A673 (cell line): ENCODE results near the gene NR1I2. TPM values are rescaled to one million over a fixed set of nuclear protein-coding genes. Genes with fewer than 3 reads are reported as not detected.

Source experiments
- BruUV-seq: library from RNA; stranded (reverse); fragments of 400-500 nt; replicated peaks from 2 replicates; lab custom pipeline; 2021; lab: Mats Ljungman, UMichigan
- CTCF ChIA-PET: fragments of 300-600 bp; sonication (Branson Sonifier 250); formaldehyde crosslinking; loops from one replicate; lab custom pipeline; 2022; ENCODE audit warnings: antibody characterized with exemption; lab: Charles Lee
- POLR2A ChIA-PET: fragments of 300-600 bp; sonication (Branson Sonifier 250); formaldehyde crosslinking; loops from one replicate; lab custom pipeline; 2022; ENCODE audit warnings: antibody characterized with exemption; ENCODE audit not compliant: low non-redundant PET; lab: Charles Lee
- DNase-seq: peaks from one replicate; pipeline ENCODE4 v3.0.0-alpha.2; 2015; ENCODE audit warnings: low spot score
- H3K27ac ChIP-seq: fragments of 200-600 bp; sonication (generic); 2 replicates; pipeline ENCODE4 v1.5.1; 2016; ENCODE audit warnings: mixed run types, low read depth, mild to moderate bottlenecking, mixed read lengths, antibody characterized with exemption, low read length; ENCODE audit not compliant: poor library complexity, severe bottlenecking
- H3K27me3 ChIP-seq: fragments of 200-600 bp; sonication (generic); replicated peaks from 2 replicates; pipeline ENCODE4 v1.6.1; 2017; ENCODE audit warnings: mixed run types, low read depth, mild to moderate bottlenecking, mixed read lengths, antibody characterized with exemption, low read length; ENCODE audit not compliant: insufficient read depth, poor library complexity
- H3K36me3 ChIP-seq: fragments of 200-600 bp; sonication (generic); 2 replicates; pipeline ENCODE4 v1.6.1; 2016; ENCODE audit warnings: mixed run types, mild to moderate bottlenecking, mixed read lengths, antibody characterized with exemption, low read length; ENCODE audit not compliant: insufficient read depth, poor library complexity, severe bottlenecking
- H3K4me1 ChIP-seq: fragments of 200-600 bp; sonication (generic); 2 replicates; pipeline ENCODE4 v1.6.1; 2017; ENCODE audit warnings: mixed run types, mild to moderate bottlenecking, mixed read lengths, antibody characterized with exemption, low read length; ENCODE audit not compliant: insufficient read depth, poor library complexity, severe bottlenecking
- H3K4me3 ChIP-seq: fragments of 200-600 bp; sonication (generic); 2 replicates; pipeline ENCODE4 v1.5.1; 2016; ENCODE audit warnings: low read depth, mixed run types, mild to moderate bottlenecking, mixed read lengths, low read length; ENCODE audit not compliant: poor library complexity, severe bottlenecking
- H3K9me3 ChIP-seq: fragments of 200-600 bp; sonication (generic); 2 replicates; pipeline ENCODE4 v1.6.1; 2016; ENCODE audit warnings: mixed run types, low read depth, mild to moderate bottlenecking, mixed read lengths, antibody characterized with exemption, low read length; ENCODE audit not compliant: poor library complexity, severe bottlenecking
- CTCF ChIP-seq: fragments of 300-800, 200-600 bp; sonication (generic); conservative IDR thresholded peaks from 2 replicates; pipeline ENCODE4 v1.5.1; 2017; ENCODE audit warnings: low read depth, mild to moderate bottlenecking, antibody characterized with exemption, low read length, moderate library complexity, mixed read lengths
- EZH2 ChIP-seq: fragments of 200-600 bp; sonication (generic); IDR thresholded peaks from 2 replicates; pipeline ENCODE4 v1.6.1; 2017; ENCODE audit warnings: borderline replicate concordance, low read depth, mild to moderate bottlenecking, mixed read lengths, antibody characterized with exemption, low read length; ENCODE audit not compliant: poor library complexity, severe bottlenecking
- intact Hi-C: fragments of 100-400 bp; cut with micrococcal nuclease; formaldehyde crosslinking; loops from one replicate; pipeline ENCODE4 v1.10.0; 2022; ENCODE audit not compliant: unreplicated experiment
- total RNA-seq: library from RNA; stranded (reverse); gene quantifications from 2 replicates; pipeline ENCODE4 v1.2.3, GENCODE V29; 2021

The NR1I2 gene
- total RNA-seq, 1 experiment from 2014 or later, result not detected

- Histone ChIP-seq H3K9me3 (no peaks in the 10 kb centered on the region), H3K4me3 (peak overlapping the region; percentile 31), H3K4me1 (no peaks in the 10 kb centered on the region), H3K36me3 (no peaks in the 10 kb centered on the region), H3K27me3 (no peaks in the 10 kb centered on the region), H3K27ac (no peak overlapping the region)
- DNase-seq, result no peak
- ChIA-PET POLR2A (no interaction called here), CTCF (no interaction called here)
- no peak for TF ChIP-seq CTCF
- no peak for TF ChIP-seq EZH2
- intact Hi-C loops, result no loop called here
- no TSS peak for BruUV-seq
Measured at GRCh38 chr3:119809249-119810017, 27.5 kb downstream of the NR1I2 start.

- Histone ChIP-seq H3K4me1 (no peaks in the 10 kb centered on the region), H3K27me3 (no peaks in the 10 kb centered on the region), H3K9me3 (no peaks in the 10 kb centered on the region), H3K27ac (no peak overlapping the region), H3K4me3 (peak overlapping the region; percentile 31), H3K36me3 (no peaks in the 10 kb centered on the region)
- CTCF ChIA-PET, result no interaction called here
- POLR2A ChIA-PET, result no interaction called here
- peak; percentile 30 for DNase-seq
- TF ChIP-seq EZH2, result no peak
- peak; percentile 37 for TF ChIP-seq CTCF
- BruUV-seq, result no TSS peak
- intact Hi-C loops, result no loop called here
Measured at GRCh38 chr3:119810018-119810435, 28.1 kb downstream of the NR1I2 start.

DNA sequence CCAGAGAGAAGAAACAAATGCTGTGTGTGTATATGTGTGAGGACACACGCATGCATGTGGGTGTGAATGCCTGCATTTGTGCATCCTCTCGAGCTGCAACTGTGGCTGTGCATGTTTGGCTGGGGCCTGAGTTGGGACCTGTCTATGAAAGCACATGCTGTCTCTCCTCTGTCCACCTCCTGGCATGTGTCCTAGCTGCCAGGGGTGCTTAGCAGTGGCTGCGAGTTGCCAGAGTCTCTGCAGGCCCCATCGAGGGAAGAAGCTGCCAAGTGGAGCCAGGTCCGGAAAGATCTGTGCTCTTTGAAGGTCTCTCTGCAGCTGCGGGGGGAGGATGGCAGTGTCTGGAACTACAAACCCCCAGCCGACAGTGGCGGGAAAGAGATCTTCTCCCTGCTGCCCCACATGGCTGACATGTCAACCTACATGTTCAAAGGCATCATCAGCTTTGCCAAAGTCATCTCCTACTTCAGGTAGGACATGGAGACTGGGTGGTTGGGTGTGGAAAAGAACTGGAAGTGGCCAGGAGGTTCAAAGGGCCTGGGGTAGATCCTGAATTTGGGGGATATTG is 30.7 kb downstream of the NR1I2 start:
- intact Hi-C loops, result no loop called here
- ChIA-PET CTCF (no interaction called here), POLR2A (no interaction called here)
- H3K27ac ChIP-seq, result no peak overlapping the region
- H3K9me3 ChIP-seq, result no peaks in the 10 kb centered on the region
- no TSS peak for BruUV-seq
- no peak for DNase-seq
- H3K36me3 ChIP-seq, result no peaks in the 10 kb centered on the region
- no peak overlapping the region for H3K4me3 ChIP-seq
- H3K4me1 ChIP-seq, result no peaks in the 10 kb centered on the region
- H3K27me3 ChIP-seq, result no peaks in the 10 kb centered on the region
- no peak for TF ChIP-seq CTCF
- no peak for TF ChIP-seq EZH2
